Measurements from ENCODE around the gene CRYZL1. TPM values are rescaled to one million over a fixed set of nuclear protein-coding genes. Genes with fewer than 3 reads are reported as not detected.

Gene CRYZL1
- total and polyA plus RNA-seq, 8 donors, result 8.5 to 23.0 (median 13.9) TPM

GRCh38 chr21:33562389-33562788 is 79.2 kb downstream of the CRYZL1 start:
- Histone ChIP-seq H3K4me3 (no peak overlapping the region), H3K4me1 (peaks cover 0 to 5% (median 0%) of the 10 kb centered on the region in 3 donors), H3K27me3 (no peaks in the 10 kb centered on the region), H3K36me3 (peaks cover 0 to 46% (median 43%) of the 10 kb centered on the region in 3 donors), H3K27ac (no peak overlapping the region), H3K9me3 (no peaks in the 10 kb centered on the region)
- no peak for ATAC-seq
- intact Hi-C loops (cut with DNase I), result no loop called here
- no peak for FAIRE-seq
- TF ChIP-seq CTCF (IDR thresholded peaks at IDR 0.05), result no peak
- WGBS, 2 donors, result 97% methylated on average over 2 of the region's 2 CpGs
- DNase-seq, result no peak

DNA sequence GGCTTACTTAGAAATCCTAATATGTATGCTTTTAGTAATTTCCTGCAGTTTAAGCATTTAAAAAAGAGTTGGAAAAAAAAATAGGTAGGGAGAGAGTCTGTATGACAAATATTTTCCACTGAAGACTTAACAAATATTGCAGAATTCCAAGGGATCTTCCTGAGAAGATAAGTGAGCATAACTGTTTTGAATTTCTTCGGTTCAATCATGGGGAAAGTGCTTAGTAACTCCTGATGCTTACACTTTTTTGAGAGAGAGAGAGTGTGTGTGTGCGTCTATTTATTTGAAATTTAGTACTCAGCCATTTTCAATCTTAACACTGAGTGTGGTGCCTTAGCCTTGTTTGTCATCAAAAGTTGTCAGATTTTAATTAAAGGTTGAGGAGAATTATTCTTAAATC is 80.2 kb downstream of the CRYZL1 start:
- 45 to 62% methylated on average over 2 of the region's 2 CpGs for WGBS, 2 donors
- intact Hi-C loops (cut with DNase I), result no loop called here

DNA sequence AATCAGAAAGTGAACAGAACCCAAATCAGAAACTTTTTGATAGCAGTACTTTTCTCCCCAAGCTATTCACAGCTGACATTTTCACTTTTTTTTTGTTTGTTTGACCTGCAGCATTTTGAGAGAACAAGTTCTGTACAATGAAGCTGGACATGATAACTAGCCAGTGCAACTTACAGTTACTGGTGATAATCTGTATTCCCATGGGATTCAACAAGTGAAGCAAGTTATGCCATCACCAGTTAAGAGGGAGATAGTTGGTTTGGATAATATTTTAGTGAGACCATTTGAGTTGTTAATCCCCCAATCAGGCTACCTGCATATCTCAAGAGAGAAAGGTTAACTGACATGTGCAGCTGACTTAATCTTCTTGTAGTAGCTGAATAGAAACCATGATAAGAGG is 80.6 kb downstream of the CRYZL1 start:
- no peak overlapping the region for H3K27ac ChIP-seq
- no peaks in the 10 kb centered on the region for H3K9me3 ChIP-seq
- ATAC-seq (no peak), DNase-seq (no peak), FAIRE-seq (no peak)
- H3K4me3 ChIP-seq, result no peak overlapping the region
- H3K36me3 ChIP-seq, result peaks cover 0 to 60% (median 39%) of the 10 kb centered on the region in 3 donors
- intact Hi-C loops (cut with DNase I), result no loop called here
- TF ChIP-seq CTCF (IDR thresholded peaks at IDR 0.05), result no peak
- H3K4me1 ChIP-seq, result peaks cover 0 to 5% (median 0%) of the 10 kb centered on the region in 3 donors
- no peaks in the 10 kb centered on the region for H3K27me3 ChIP-seq

More for the DNA sequence above, 80.2 kb downstream of the CRYZL1 start:
- DNase-seq (no peak), FAIRE-seq (no peak), ATAC-seq (no peak)
- Histone ChIP-seq H3K36me3 (peaks cover 0 to 56% (median 39%) of the 10 kb centered on the region in 3 donors), H3K27ac (no peak overlapping the region), H3K4me3 (no peak overlapping the region), H3K27me3 (no peaks in the 10 kb centered on the region), H3K9me3 (no peaks in the 10 kb centered on the region), H3K4me1 (peaks cover 0 to 5% (median 0%) of the 10 kb centered on the region in 3 donors)
- no peak for TF ChIP-seq CTCF (IDR thresholded peaks at IDR 0.05)

DNA sequence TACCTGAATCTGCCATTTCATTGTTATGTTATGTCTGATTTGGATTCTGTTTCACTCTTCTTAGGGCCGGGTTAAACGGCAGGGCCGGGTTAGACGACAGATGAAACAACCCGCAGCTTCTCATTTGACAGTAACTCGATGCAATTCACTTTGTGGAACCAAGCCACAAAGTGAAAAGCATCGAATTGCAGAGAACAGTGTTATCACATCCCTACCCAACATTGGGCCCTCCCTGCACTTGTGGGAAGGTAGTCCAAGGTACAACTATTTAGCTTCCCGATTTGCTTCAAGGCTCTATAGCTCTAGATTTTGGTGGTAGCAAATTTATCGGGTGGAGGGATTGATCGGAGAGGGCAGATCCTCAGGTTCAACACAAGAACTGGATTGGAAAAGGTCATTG is 81.7 kb downstream of the CRYZL1 start:
- 82 to 85% methylated on average over 10 of the region's 10 CpGs for WGBS, 2 donors
- intact Hi-C loops (cut with DNase I), result no loop called here
- peaks cover 0 to 60% (median 39%) of the 10 kb centered on the region in 3 donors for H3K36me3 ChIP-seq

More for the DNA sequence above, 81.7 kb downstream of the CRYZL1 start:
- DNase-seq (no peak), FAIRE-seq (no peak), ATAC-seq (no peak)
- H3K27ac ChIP-seq, result no peak overlapping the region
- H3K27me3 ChIP-seq, result no peaks in the 10 kb centered on the region
- no peak overlapping the region for H3K4me3 ChIP-seq
- no peaks in the 10 kb centered on the region for H3K9me3 ChIP-seq
- peaks cover 0 to 5% (median 0%) of the 10 kb centered on the region in 3 donors for H3K4me1 ChIP-seq
- TF ChIP-seq CTCF (IDR thresholded peaks at IDR 0.05), result no peak
